GM18907 (cell line): Measurements from ENCODE around the gene PLIN4.

ENCODE experiments used
- ATAC-seq: cut with Tn5 transposase; IDR thresholded peaks from one replicate; pipeline ENCODE4 v1.9.1; 2021; ENCODE audit warnings: mild to moderate bottlenecking, moderate library complexity; ENCODE audit not compliant: unreplicated experiment

The PLIN4 gene

DNA sequence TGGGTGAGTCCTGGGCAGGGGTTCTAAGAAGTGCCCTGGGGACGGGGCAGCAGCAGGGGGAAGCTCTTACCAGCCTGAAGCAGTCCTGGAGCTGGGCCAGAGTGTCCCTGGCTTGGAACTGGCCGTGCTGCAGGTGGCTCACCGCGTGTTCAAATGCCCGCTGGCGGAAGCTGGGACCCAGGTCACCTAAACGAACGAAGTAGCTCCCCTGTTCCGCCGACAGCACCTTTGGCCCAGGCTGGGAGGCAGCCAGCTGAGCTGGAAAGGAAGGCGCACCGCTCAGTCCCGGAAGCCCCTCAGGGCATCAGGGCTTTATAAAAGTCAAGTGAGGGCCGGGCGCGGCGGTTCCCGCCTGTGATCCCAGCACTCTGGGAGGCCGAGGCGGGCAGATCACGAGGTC lies 9.6 kb downstream of the PLIN4 start:
- no peak for ATAC-seq

DNA sequence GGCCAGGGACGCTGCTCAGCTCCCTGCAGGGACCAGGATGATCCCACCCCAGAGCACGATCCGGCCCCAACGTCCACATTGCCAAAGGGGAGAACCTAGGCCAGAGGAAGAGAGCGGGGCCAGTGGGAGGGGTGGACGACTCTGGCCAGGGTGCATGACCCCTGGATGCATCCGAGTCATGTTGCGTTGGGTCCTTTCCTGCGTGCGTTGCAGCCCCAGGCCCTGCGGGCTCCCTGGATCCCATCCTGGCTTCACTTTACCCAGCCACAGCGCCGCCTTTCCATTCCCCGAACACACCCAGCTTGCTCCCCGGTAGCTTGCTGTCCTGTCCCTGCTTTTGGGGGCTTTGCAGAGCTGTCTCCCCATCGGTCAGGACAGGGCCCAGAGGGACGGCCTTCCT lies 10.5 kb downstream of the PLIN4 start:
- no peak for ATAC-seq

DNA sequence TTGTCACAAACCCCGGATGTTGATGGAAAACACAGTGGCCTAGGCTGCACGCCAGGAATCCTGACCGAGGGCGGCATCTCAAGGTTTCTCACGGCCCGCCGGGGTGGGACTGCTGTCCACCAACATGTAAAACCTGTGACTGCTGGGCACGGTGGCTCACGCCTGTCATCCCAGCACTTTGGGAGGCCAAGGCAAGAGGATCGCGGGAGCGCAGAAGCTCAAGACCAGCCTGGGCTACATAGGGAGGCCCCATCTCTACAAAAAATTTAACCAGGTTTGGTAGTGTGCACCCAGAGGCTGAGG lies 11.2 kb downstream of the PLIN4 start:
- ATAC-seq: no peak

DNA sequence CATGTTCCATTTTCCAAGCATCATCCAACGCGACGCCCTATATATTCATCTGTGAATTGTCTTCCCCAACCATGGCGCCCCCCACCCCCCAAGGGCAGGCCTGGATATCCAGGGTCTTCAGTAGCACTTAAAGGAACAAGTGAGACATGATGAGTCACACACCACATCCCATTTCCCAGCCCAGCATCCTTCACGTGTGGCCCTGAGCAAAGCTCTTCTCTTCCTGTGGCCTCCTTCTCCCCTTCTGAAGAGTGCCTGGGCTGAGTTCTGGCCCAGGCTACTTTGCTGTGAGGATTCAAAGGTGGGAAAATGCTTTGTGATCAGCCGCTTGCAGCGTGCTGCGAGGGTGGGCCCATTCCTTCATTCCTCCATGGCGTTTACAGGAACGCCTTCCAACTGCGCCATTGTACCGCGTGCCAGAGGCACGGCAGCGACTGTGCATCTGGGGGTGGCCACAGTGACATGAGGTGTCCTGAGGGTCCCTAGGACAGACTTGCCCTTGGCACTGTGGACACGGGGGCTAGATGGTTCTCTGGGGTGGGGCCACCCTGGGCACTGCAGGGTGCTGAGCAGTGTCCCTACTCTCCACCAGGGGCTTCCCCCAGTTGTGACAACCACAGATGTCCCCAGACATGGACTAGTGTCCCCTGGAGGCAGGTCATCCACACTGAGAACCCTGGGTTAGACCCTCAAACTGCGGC lies 11.7 kb downstream of the PLIN4 start:
- no peak for ATAC-seq

DNA sequence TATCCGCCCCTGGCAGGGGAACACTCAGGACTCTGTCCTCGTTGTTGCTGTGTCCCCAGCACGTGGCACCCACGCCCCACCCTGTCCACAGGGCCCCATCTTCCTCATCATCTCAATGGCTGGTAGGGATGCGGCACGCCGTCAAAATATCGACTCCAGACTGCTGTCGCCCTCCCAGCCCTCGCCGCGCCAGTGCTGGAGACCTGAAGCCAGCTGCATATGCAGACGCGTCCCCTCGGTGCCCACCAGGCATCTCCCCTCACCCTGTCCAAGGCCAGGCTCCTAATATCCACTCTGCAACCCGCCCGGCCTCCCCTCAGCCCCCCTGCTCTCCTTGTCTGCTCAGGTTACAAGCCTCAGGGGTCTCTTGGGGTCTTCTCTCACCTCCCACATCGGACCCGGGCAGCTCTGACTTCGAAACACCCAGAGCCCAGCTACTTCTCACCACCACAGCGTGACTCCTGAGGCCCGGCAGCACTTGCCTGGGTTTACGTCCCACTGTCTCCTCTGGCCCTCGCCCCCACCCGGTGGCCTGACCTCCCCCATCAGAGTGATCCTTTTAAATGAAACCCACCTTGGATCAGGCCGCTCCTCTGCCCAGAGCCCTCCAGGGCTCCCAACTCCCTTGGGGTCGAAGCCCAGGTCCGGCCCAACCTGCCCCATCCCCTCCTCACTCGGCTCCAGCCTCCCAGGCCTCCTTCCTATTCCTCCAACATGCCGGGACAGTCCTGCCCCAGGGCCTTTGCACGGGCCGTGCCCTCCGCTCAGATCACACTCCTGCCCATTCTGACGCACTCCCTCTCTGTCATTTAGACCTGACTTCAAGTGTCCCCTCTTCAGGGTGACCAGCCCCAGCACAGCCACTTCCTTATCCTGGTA lies 12.5 kb downstream of the PLIN4 start:
- ATAC-seq: no peak

DNA sequence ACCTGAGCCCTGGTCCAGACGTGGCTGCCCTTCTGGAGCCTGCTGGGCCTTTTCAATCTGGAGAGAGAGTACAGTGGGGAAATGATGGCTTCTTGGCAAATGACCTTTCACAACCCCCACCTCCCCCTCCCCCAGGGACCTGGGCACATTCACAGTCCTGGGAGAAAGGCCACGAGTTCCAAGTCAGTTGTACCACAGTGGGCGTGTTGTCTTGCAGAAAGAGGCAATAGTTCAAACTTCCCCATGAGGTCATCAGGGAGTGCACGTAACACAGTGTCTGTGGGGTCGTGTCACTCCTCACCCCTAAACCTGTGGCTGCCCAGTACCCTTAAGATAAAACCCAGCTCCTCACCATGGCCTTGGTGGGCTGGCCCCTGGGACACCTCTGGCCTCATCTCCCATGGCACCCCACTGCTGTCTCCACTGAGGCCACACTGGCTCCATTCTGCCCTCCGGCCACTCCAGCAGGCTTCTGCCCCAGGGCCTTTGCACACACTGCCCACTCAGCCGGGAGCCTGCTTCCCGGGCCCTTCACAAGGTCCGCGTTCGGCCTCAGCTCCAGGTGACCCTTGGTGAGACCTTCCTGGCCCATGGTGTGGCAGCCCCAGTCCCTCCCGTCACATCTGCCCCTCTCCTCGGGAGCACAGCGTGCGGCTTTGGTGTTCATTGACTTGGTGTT lies 13.3 kb downstream of the PLIN4 start:
- ATAC-seq: no peak

DNA sequence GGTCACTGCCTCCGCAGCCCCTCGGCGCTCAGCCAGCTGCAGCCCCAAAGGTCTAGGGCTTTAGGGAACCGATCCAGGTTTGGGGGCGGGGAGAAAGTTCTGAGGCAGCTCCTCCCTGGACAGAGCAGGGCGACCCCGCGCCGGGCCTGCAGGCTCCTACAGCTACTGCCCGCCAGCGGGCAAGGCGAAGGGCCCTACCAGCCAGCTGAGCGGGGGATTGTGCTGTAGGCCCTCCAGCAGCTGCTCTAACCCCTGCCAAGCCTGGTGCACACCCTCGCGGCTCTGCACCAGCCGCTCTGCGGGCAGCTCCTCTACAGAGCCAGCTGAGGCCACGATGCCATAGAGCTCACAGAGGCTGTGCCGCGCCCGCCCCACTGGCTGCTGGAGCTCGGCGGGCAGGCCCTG lies 14.0 kb downstream of the PLIN4 start:
- no peak for ATAC-seq

DNA sequence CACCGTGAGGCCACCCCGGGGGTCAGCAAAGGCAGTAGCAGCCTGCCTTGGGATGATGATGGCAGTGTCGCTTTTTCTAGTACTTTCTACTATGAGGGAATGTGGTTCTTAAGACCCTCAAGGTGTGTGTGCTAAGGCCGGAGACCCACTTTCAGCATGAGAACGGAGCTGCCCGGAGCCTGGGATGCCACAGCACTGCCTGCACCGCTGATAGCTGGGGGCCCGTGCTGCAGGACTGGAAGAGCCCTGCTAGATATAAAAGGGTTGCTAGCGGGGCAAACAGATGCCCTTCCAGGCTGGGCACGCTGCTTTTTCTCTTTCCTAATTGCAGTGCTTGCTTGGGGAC lies 14.5 kb downstream of the PLIN4 start:
- ATAC-seq: no peak

DNA sequence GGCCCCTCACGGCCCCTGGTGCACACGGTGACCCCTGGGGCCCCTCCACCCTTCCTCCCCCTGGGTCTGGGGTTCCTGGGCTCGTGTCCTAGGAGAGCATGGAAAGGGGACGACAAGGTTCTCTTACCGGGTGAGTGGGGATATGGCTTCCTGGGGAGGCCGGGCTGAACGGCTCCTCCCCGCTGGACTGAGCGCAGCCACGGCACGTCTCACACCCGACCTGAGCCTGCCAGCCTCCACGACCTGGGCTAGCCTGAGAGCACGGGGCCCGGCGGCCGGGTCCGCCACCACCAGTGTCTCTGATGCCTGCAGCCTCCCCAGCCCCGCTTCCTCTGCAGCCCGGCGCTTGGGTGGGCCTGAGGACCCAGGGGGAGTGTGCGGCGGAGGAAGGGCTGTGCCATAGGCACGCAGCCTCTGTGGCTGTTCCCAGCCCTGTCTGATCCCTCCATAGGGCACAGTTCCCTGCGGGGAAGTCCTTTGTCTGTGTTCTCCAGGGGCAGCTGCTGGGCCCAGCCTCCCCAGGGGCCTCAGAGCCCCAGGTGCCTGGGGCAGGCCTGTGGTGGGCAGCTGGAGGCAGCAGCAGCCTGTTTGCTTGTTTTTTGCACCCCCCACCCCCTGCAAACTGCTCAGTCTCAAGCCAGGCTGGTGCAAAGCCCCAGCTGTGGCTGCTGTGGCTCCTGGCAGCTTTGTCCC lies 15.0 kb downstream of the PLIN4 start:
- no peak for ATAC-seq

DNA sequence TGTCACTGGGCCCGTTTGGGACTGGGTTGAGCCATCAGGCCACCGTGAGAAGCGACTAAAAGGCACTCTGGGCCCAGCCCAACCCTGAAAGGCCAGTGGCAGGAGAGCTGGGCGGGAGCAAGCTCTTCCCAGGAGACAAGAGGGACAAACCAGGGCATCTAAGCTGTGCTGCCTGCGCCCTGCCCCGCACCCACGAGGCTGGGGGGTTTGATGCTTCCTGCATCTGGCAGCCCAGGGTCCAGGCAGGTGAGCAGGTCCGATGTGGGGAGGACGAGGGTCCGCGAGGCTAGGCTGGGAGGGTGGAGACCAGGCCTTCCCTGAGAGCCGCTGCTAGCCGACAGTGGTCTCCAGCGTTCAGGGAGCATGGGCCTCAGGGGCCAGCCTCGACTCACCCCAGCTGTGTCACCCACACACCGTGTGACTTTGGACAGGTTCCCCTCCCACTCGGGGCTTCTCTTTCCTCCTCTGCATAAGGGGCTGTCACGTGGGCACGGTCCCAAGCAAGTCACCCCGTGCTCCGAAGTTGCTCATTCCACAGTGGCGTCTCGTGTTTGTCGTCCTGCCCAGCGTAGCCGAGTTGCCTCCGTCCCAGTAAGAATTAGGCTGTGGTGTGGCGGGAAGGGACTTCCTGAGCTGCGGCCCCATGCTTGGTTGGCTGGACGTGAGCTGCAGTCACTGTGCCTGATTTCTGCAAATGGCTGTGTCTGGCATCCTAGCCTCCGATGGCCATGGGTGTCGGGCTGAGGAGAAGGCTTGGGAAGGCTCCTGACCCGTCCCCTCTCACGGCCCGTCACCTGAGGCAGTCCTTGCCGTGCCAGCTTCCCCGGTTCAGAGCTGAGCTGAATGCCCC lies 15.8 kb downstream of the PLIN4 start:
- no peak for ATAC-seq

DNA sequence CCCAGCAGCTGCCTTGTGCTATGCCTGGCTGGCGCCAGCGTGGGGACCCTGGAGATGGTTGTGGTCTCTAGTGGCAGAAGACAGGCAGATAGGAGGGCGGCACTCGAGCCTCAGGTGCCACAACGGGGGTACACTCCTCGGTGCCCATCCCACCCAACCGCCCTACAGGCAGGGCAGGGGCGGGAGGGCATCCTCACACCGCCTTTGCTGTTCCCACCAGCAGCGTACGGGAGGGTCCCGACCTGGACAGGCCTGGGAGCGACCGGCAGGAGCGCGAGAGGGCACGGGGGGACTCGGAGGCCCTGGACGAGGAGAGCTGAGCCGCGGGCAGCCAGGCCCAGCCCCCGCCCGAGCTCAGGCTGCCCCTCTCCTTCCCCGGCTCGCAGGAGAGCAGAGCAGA lies 16.6 kb downstream of the PLIN4 start:
- ATAC-seq: no peak

DNA sequence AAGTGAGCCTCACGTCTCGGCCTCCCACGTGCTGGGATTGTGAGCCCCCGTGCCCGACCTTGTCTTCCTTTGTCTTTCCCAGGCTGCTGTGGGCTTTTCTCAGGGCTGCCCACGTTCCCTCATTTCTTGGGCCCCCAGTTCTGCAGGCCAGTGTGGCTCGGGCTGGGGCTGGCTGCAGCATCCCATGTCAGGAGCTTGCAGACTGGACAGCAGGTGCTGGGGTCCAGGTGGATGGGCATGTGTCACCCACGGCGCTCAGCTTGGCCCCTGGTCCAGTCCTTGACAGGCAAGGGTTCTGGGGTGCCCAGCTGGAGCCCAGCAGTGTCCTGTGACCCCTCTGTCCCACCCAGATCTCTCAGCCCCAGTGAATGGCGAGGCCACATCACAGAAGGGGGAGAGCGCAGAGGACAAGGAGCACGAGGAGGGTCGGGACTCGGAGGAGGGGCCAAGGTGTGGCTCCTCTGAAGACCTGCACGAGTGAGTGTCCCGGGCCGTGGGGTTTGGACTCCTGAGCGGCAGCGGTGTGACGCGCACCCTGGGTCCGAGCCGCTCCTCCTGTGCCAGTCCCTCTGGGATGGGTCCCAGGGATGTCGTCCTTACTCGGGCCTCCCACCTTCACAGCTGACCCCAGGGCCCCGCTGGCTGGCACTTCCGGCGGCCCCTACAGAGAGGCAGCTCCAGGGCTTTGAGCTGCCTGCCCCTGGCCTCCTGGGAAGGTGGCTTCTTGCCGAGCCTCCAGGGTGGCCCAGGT lies 17.3 kb downstream of the PLIN4 start:
- ATAC-seq: no peak

DNA sequence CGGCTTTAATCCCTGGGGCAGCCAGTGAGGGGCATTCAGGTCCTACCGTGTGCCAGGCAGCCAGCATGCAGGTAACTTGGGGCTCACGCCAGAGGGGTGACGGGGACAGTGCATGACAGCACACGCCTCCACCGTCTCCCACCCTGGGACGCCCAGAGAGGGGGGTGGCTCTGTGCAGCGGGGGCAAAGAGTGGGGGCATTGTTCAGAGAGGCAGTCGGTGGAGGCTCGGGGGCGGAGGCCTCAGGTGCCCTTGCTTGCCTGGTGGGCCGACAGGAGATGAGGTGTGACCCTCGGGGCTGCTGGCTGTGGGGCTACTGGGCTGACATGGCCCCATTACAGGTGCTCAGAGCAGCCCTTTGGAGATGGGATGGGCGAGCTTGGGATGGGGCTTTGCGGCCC lies 18.4 kb downstream of the PLIN4 start:
- no peak for ATAC-seq

DNA sequence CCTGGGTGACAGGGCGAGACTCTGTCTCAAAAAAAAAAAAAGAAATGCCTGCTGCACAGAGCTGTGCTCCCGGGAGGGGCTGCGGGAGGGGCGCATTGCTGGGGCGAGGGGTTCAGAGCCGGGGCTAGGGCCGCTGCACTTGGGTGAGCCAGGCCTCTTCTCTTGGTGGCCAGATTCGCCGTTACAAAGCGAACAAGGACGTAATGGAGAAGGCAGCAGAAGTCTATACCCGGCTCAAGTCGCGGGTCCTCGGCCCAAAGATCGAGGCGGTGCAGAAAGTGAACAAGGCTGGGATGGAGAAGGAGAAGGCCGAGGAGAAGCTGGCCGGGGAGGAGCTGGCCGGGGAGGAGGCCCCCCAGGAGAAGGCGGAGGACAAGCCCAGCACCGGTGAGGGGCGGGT lies 19.0 kb downstream of the PLIN4 start:
- no peak for ATAC-seq

DNA sequence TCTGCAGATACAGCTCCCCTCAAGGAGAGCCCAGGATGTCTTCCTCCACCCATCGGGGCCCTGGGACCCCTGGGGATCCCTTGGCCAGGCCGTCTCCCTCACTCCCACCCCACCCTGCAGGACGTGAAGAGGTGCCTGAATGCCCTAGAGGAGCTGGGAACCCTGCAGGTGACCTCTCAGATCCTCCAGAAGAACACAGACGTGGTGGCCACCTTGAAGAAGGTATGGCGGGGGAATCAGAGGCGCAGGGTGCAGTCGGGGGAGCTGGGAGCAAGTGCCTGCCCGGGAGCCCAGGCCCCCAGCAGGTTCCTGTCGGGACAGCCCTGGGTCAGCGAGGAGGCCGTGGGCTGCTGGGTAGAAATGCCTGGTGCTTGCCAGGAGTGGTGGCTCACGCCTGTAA lies 19.6 kb downstream of the PLIN4 start:
- ATAC-seq: no peak

DNA sequence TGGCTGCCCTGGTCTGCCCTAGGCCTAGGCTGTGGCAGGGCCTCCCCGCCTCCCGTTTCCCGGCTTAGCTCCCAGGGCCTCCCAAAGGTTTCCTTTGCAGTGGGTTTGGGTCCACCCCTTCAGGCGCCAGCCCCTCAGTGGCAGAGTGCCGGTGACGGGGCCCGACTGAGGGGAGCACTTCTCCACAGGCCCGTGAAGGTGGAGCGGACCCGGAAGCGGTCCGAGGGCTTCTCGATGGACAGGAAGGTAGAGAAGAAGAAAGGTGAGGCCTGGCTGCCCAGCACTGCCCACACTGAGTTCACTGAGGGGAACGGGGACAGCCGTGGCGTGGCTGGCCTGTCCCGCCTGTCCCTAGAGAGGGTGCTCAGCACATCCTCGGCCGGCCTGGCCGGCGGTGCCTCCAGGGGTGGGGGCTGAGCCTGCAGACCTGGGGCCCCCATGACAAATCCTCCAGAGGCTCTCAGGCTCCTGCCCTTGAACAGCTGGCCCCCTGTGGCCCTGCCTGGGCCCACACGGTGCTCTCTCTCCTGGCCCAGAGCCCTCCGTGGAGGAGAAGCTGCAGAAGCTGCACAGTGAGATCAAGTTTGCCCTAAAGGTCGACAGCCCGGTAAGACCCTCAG lies 20.4 kb downstream of the PLIN4 start:
- no peak for ATAC-seq

DNA sequence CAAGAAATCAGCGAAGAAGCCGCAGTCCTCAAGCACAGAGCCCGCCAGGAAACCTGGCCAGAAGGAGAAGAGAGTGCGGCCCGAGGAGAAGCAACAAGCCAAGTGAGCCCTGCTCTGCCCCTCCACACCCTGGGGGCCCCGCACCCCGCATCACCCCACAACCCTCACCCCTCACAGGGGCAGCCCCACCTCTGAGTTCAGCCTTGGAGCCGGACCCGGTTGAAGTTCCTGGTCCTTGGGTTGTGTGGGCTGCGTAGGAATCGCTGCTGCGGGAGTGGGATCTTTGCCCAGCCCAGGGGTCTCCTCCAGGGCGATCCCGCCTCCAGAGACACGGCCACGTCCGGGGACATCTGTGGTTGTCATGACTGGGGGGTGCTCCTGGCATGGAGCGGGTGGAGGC lies 22.0 kb downstream of the PLIN4 start:
- no peak for ATAC-seq

DNA sequence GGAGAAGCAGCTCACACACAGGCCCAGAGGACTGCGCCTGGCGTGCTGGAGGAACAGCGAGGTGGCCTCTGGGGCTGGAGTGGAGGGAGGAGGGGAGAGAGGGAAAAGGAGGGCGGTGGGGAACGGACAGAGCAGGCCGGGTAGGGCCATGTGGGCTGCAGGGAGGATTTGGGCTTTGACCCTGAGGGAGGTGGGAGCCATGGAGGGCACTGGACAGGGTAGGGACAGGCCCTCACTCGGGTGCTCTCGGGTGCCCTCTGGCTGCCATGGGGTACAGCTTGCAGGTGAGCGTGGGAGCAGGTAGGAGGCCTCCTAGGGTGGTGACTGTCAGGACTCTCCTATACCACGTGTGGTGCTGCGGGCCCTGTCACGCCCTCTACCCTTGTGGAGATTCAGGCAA lies 22.8 kb downstream of the PLIN4 start:
- ATAC-seq: no peak

DNA sequence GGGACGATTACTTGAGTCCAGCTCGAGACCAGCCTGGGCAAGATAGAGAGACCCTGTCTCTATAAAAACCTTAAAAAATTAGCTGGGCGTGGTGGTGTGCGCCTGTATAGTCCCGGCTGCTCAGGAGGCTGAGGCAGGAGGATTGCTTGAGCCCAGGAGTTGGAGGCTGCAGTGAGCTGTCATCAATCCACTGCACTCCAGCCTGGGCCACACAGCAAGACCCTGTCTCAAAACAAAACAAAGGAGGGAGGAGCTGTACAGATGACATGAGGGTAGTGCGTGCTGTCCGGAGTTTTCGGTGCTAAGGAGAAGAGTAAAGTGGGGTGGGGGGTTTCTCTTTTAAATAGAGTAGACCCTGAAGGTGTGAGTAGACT lies 23.6 kb downstream of the PLIN4 start:
- ATAC-seq: no peak
